Inferior parietal cortex (tissue), 1 donor: Measurements from ENCODE around the gene NPIPB6.

ENCODE experiments used
- DNase-seq: peaks from one replicate; pipeline ENCODE4 v3.0.0-alpha.2; 2016; ENCODE audit errors: extremely low spot score

NPIPB6 gene

GRCh38 chr16:28324235-28324886 lies 38.9 kb downstream of the NPIPB6 start:
- no peak for DNase-seq

DNA sequence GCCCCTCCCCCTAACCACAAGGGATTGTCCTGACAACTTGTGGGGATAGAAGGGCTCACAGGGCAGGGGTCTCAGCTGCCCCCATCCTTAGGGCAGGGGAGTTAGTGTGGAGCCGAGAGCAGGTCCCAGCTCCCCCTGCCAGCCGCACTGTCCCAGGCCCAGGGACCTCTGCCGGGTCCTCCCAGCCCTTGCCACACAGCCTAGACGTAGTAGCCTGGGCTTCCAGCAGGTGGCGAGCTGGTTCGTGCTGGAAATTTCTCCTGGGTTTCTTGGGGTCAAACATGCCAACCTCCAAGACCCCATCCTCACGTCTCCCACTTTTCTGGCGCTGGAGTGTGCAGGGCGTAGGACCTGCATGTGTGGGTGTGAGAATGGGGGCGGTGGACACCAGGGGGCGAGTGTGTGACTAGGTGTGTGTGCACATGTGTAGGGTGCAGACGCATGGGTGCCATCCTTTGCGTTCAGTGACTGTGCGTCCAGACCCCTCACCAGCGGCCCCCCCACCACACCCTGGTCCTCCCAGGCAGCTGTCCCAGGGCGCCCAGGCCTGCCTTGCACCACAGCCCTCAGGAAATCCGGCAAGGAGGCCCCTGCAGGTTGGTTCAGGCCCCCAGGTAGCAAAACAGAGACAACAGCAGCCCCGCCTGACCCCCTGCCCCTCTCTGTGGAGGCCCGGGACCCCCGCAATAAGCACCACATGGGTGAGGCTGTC lies 41.5 kb downstream of the NPIPB6 start:
- DNase-seq: no peak

GRCh38 chr16:28320741-28321140 lies 42.6 kb downstream of the NPIPB6 start:
- no peak for DNase-seq

DNA sequence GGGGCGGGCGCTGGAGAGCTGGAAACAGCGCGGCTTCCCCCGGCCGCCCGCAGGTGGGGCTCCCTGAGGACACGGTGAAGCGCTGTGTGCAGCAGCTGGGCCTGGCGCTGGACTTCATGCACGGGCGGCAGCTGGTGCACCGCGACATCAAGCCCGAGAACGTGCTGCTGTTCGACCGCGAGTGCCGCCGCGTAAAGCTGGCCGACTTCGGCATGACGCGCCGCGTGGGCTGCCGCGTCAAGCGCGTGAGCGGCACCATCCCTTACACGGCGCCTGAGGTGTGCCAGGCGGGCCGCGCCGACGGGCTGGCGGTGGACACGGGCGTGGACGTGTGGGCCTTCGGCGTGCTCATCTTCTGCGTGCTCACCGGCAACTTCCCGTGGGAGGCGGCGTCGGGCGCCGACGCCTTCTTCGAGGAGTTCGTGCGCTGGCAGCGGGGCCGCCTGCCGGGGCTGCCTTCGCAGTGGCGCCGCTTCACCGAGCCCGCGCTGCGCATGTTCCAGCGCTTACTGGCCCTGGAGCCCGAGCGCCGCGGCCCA lies 43.2 kb downstream of the NPIPB6 start:
- no peak for DNase-seq

DNA sequence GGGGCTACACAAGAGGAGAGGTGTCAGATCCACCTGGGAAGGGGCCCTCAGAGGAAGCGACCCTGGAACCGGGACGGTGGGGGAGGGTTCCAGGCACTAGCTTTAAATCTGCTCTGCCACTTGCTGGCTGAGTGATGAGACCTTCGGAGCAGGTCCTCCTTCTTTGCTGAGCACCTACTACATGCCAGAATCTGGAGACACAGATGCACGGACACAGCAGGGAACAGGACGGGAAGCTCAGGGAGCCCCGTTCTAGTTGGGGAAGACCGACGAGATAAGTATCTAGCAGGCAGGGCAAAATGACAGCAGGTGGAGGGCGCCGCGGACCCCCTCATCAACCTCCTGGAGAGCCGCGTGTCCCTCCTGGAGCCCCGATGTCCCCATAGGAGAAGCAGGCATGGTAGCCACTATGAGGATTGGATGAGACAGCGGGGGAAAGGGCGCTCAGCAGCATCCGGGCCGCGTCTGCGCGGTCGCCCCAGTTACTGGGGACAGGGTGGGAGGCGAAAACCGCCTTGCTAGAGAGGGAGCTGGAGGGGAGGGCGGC lies 43.8 kb downstream of the NPIPB6 start:
- DNase-seq: no peak

DNA sequence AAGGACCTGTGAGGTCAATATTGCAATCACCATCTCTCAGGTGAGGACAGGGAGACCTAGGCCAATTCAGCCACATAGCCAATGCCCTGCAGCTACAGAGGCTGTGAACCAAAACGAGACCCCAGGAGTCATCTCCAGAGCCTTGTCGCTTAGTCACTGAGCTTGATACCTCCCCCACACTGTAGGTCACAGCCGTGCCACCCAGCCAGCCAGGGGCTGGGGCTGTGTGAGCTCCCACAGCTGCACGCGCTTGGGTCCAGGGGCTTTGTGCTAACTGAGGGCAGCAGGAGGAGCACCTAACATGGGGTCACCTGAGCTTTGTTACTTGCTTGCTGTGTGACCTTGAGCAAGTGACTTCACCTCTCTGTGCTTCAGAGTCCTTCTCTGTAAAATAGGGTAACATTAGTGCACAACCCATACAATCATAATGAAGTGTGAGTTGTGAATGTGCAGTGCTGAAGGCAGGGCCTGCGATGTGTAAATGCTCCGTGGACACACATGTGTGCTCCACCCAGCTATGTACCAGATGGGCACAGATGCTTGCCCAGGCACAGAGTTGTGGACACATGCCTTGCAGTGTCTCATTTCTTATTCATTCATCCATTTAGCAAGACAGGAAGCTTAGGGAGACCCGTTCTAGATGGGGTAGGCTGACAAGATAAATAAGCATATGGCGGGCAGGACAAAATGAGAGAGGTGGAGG lies 45.1 kb downstream of the NPIPB6 start:
- no peak for DNase-seq

DNA sequence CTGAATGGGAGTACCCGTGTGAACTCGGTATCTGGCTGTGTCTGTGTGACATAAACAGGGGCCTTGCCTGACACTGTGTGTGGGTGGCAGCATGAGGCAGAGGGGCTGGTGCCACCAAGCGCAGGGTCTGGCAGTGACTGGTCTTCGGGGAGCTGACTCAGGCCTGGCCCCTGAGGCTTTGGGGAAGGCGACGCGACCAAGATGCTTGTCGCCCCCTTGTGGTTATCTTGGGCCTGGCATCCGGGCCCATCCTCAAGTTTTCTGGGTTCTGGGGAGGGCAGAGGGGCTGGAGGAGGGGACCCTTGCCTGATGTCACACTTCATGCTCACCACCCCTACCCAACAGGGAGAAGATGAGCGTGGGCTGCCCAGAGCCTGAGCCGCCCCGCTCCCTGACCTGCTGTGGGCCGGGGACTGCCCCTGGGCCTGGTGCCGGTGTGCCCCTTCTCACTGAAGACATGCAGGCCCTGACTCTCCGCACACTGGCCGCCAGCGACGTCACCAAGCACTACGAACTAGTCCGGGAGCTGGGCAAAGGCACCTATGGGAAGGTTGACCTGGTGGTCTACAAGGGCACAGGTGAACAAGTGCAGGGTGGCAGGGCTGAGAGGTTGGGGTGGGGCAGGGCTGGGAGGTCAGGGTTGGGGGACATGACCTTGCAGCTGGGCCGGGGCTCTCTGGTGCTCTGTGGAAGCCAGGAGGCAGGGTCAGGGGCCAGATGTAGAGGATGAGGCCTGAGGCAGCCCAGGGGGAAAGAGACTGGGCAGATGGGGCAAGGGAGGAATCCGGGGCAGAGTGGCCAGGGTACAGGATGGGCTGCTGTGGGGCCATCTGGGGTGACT lies 46.0 kb downstream of the NPIPB6 start:
- DNase-seq: peak; percentile 66

GRCh38 chr16:28316054-28316453 lies 47.3 kb downstream of the NPIPB6 start:
- no peak for DNase-seq

GRCh38 chr16:28313587-28313986 lies 49.7 kb downstream of the NPIPB6 start:
- no peak for DNase-seq

DNA sequence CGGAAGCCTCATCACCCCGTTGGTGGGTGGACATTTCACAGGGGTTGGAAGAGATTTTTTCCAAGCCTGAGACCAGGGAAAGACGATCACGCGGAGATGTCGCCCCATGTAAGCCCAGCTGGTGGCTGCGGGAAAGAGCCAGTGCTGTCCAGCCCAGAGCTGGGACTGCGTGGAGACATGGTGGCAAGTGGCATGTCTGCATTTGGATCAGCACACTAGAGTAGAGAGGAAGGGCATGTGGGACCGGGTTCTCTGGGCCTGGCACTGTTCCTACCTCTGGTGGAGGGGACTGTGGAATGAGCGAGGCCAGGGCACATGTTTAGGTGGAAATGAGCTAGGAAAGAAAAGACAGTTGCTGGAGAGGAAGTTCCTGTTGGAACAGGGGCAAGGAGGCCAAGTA lies 51.0 kb downstream of the NPIPB6 start:
- no peak for DNase-seq

GRCh38 chr16:28311913-28312312 lies 51.4 kb downstream of the NPIPB6 start:
- no peak for DNase-seq

DNA sequence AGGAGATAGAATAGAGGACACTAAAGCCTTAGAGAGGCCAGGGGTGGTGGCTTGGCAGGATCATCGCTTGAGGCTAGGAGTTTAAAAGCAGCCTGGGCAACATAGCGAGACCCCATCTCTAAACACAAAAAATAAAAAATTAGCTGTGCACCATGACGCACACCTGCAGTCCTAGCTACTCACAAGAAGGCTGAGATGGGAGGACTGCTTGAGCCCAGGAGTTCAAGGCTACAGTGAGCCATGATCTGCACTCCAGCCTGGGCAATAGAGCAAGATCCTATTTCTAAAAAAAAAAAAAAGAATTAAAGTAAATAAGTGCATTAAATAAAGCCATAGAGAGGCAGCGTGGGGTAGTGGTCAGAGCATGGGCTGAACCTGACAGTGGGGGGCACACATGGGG lies 51.9 kb downstream of the NPIPB6 start:
- no peak for DNase-seq

DNA sequence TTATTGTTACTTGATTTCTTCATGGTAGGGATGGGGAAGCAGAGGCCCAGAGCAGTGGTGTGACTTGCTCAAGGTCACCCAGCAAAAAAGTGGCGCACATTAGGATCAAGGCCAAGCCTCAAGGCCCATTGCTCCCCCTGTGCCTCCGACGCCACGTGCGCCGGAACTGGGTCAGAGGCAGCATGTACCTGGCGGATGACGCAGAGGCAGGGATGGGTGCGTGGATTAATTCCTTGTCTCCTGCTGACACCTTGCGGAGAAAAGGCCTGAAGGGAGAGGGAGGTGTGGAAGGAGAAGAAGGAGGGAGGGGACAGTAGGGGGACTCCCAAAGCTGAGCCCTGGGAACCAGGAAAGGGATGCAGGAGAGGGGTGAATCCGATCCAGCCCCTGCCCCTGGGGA lies 52.5 kb downstream of the NPIPB6 start:
- DNase-seq: no peak

GRCh38 chr16:28309811-28310311 lies 53.4 kb downstream of the NPIPB6 start:
- DNase-seq: no peak

GRCh38 chr16:28308794-28309584 lies 54.3 kb downstream of the NPIPB6 start:
- DNase-seq: no peak

GRCh38 chr16:28307936-28308335 lies 55.4 kb downstream of the NPIPB6 start:
- DNase-seq: no peak

- no peak for DNase-seq
Observed at GRCh38 chr16:28304214-28304613, 59.1 kb downstream of the NPIPB6 start.

- no peak for DNase-seq
Observed at GRCh38 chr16:28303132-28303531, 60.2 kb downstream of the NPIPB6 start.

- DNase-seq: no peak
Observed at GRCh38 chr16:28301620-28302019, 61.7 kb downstream of the NPIPB6 start.

- DNase-seq: no peak
Observed at GRCh38 chr16:28301154-28301553, 62.2 kb downstream of the NPIPB6 start.
